ENCODE data around the gene SDK1. TPM values are rescaled to one million over a fixed set of nuclear protein-coding genes. Genes with fewer than 3 reads are reported as not detected.

SDK1 gene
- total RNA-seq, 1 experiment from 2014 or later: 20.0 TPM

GRCh38 chr7:4134631-4135030, 833.6 kb downstream of the SDK1 start:
- H3K27me3 Mint-ChIP-seq (ENCODE audit: unreplicated experiment): no peaks in the 10 kb centered on the region
- no peak overlapping the region for H3K4me3 Mint-ChIP-seq (ENCODE audit: low read depth, unreplicated experiment)
- TF ChIP-seq CTCF (IDR thresholded peaks at IDR 0.05; ENCODE audit: unreplicated experiment): no peak
- intact Hi-C loops (cut with micrococcal nuclease; ENCODE audit: unreplicated experiment): no loop called here
- BruUV-seq (replicated peaks): no TSS peak
- CTCF ChIA-PET: interaction anchor here (1.2 kb wide), 1 partner anchor 54 kb away, joined by 4 read pairs; no protein-coding TSS in a partner anchor
- H3K36me3 Mint-ChIP-seq (ENCODE audit: insufficient read depth, unreplicated experiment): no peaks in the 10 kb centered on the region
- no peaks in the 10 kb centered on the region for H3K9me3 Mint-ChIP-seq (ENCODE audit: low read depth, unreplicated experiment)
- H3K4me1 Mint-ChIP-seq (ENCODE audit: low read depth, unreplicated experiment): no peaks in the 10 kb centered on the region
- H3K27ac Mint-ChIP-seq (ENCODE audit: unreplicated experiment): no peak overlapping the region
- no peak for DNase-seq

- DNase-seq: no peak
- no peaks in the 10 kb centered on the region for H3K36me3 Mint-ChIP-seq (ENCODE audit: insufficient read depth, unreplicated experiment)
- intact Hi-C loops (cut with micrococcal nuclease; ENCODE audit: unreplicated experiment): no loop called here
- no TSS peak for BruUV-seq (replicated peaks)
- no peaks in the 10 kb centered on the region for H3K9me3 Mint-ChIP-seq (ENCODE audit: low read depth, unreplicated experiment)
- CTCF ChIA-PET: interaction anchor here (1.4 kb wide), 1 partner anchor 17 kb away, joined by 3 read pairs; no protein-coding TSS in a partner anchor
- no peaks in the 10 kb centered on the region for H3K27me3 Mint-ChIP-seq (ENCODE audit: unreplicated experiment)
- no peaks in the 10 kb centered on the region for H3K4me1 Mint-ChIP-seq (ENCODE audit: low read depth, unreplicated experiment)
- H3K27ac Mint-ChIP-seq (ENCODE audit: unreplicated experiment): no peak overlapping the region
- TF ChIP-seq CTCF (IDR thresholded peaks at IDR 0.05; ENCODE audit: unreplicated experiment): no peak
- H3K4me3 Mint-ChIP-seq (ENCODE audit: low read depth, unreplicated experiment): no peak overlapping the region
Observed at GRCh38 chr7:4135301-4135700, 834.2 kb downstream of the SDK1 start.

GRCh38 chr7:4136036-4136435, 835.0 kb downstream of the SDK1 start:
- Mint-ChIP-seq H3K36me3 (ENCODE audit: insufficient read depth, unreplicated experiment) (no peaks in the 10 kb centered on the region), H3K9me3 (ENCODE audit: low read depth, unreplicated experiment) (no peaks in the 10 kb centered on the region), H3K27ac (ENCODE audit: unreplicated experiment) (no peak overlapping the region), H3K4me3 (ENCODE audit: low read depth, unreplicated experiment) (no peak overlapping the region), H3K4me1 (ENCODE audit: low read depth, unreplicated experiment) (no peaks in the 10 kb centered on the region), H3K27me3 (ENCODE audit: unreplicated experiment) (no peaks in the 10 kb centered on the region)
- intact Hi-C loops (cut with micrococcal nuclease; ENCODE audit: unreplicated experiment): no loop called here
- no TSS peak for BruUV-seq (replicated peaks)
- TF ChIP-seq CTCF (IDR thresholded peaks at IDR 0.05; ENCODE audit: unreplicated experiment): no peak
- no peak for DNase-seq
- CTCF ChIA-PET: interaction anchor here (0.5 to 1.4 kb wide), 3 partner anchors 16 to 590 kb away, joined by 3 read pairs; no protein-coding TSS in a partner anchor

- Mint-ChIP-seq H3K4me1 (ENCODE audit: low read depth, unreplicated experiment) (no peaks in the 10 kb centered on the region), H3K27ac (ENCODE audit: unreplicated experiment) (no peak overlapping the region), H3K4me3 (ENCODE audit: low read depth, unreplicated experiment) (no peak overlapping the region), H3K27me3 (ENCODE audit: unreplicated experiment) (no peaks in the 10 kb centered on the region), H3K9me3 (ENCODE audit: low read depth, unreplicated experiment) (no peaks in the 10 kb centered on the region), H3K36me3 (ENCODE audit: insufficient read depth, unreplicated experiment) (no peaks in the 10 kb centered on the region)
- intact Hi-C loops (cut with micrococcal nuclease; ENCODE audit: unreplicated experiment): no loop called here
- TF ChIP-seq CTCF (IDR thresholded peaks at IDR 0.05; ENCODE audit: unreplicated experiment): no peak
- no TSS peak for BruUV-seq (replicated peaks)
- CTCF ChIA-PET: interaction anchor here (0.5 to 1.4 kb wide), 4 partner anchors 16 to 589 kb away, joined by 3 read pairs; no protein-coding TSS in a partner anchor
- DNase-seq: no peak
Observed at GRCh38 chr7:4136501-4137110, 835.6 kb downstream of the SDK1 start.
